Retina (tissue), 1 donor: ENCODE data around the gene BHLHE41.

Experiments
- DNase-seq: peaks from one replicate; pipeline ENCODE4 v3.0.0-alpha.2; 2016

BHLHE41 gene

DNA sequence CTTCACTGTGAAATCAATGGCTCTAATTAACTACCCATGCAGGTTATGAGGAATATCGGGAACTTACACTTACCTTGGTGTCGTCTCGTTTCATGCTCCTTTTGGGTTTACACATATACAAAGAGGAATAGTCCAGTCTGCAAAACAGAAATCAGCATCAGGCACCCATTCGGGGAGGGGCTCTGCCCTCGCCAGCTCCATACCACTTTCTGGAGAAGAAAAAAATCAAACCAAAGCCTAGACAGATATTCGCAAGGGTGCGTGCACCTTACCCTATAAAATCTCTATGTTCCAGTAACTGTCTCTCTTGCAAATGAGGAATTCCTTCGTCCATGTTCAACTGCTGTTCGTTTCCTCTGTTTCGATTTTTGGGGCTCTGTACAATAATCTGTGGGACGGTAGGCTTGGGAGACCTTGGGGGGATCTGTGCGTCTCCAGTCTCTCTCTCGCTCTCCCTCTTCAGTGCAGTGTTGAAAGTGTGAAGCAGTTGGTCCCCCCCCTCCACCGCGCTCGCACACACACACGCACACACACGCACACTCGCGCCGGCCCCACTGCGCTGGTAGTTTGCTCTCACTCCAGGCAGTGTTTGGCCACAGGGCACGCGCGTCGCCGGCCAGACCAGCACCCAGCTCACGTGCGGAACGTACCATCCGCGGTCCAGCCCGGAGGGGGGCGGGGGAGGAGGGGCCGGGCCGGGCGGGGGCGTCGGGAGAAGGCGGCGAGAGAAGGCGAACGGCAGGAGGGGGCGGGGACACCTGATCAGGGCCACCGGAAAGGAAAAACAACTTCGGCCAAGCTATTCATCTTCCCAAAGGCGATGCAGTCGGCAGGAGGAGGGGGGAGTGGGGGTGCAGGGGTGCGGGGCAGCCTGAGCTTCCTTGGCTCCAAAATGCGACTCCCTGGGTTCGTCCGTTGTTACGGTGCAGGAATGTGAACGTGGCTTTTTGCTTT lies at the start of gene BHLHE41:
BHLHE41 (minus strand) TSS at position 592 of the 954 bp plus-strand sequence; CDS start at position 334, 258 bp downstream.
- DNase-seq, result peak; percentile 68

DNA sequence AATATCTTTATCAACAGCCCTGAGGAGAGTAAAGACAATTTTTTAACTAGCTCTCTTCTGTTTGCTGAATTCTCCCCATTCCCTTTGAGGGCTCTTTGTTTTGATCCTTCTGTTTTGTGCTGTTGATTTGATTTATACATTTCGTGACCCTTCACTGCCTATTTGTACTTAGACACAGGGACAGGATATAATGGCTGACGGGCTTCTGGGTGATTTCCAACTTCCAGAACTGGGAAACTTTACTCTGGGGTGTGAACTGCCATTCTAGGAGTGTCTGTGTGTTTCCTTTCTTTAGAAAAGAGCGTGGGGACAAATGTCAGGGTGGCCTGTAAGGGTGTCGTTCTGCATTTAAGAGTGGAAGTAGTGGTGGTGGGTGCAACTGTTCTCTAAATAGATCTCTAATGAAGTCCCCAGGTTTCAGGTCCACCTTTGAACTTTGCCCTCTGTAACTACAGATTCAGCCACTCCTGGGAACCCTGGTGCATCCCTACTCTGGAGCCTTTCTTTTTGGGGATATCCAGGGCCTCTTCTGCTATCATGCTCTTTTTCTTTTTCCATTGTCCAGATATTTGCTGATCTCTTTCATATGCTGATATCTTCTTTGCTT lies 48.2 kb upstream of the BHLHE41 start:
- no peak for DNase-seq

DNA sequence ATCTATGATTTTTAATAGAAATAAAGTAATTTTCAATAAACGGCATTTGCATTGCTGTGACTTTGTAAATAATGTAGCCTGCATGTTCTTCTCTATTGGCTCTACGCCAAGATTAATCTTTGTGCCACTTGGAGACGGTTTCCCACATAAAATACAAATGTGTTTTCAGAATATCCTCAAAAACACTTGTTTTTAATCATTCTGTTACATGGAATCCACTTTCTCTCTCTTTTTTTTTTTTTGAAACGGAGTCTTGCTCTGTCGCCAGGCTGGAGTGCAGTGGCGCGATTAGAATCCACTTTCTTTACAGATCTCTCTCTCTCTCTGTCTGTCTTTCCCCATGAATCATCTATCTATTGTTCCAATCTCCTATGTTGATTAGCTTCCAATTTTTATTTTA lies 47.7 kb upstream of the BHLHE41 start:
- no peak for DNase-seq

DNA sequence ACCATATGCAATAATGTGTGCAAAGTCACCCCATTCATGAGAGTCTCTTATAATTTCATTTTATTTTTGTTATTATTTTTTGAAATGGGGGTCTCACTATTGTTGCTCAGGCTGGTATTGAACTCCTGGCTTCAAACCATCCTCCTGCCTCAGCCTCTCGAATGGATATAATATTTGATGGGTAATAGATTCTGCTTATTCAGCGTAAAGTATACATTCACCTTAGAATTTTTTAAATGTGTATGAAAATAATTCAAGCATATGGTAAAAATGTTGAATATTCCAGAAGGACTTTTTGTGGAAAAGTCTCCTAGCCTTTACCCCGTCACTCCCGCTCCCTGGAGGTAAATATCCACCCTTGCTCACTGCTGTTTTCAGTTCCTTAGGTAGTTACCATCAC lies 47.2 kb upstream of the BHLHE41 start:
- no peak for DNase-seq

DNA sequence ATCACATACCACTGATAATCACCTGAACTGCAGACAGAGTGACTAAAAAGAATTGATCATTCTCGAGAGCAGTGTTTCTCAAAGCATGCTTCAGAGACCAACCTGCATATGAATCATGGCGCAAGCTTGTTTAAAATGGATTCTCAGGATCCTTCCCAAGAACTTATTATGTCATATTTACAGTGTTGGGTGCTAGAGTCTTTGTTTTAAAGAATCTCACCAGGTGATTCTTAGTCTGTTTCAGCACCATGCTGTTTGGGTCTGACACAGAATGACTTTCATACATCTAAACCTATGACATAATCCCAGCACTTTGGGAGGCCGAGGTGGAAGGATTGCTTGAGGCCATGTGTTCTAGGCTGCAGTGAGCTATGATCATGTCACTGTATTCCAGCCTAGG lies 39.3 kb upstream of the BHLHE41 start:
- DNase-seq, result no peak

DNA sequence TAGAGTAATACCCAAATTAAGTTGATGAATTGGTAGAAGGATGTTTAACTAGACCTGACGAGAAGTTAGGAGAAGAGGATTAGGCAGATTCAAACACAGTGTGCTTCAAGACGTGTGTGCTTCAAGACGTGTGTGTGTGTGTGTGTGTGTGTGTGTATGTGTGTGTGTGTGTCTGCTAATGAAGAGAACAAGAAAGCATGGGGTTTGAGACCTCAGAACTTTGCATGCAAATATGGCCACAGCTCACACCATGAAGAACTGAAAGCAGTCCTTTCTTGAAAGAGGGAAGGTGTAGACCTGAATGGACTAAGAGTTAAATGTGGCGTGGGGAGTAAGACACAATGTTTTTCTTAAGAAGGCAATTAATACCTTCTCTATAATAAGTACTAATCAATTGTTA lies 38.1 kb upstream of the BHLHE41 start:
- no peak for DNase-seq

DNA sequence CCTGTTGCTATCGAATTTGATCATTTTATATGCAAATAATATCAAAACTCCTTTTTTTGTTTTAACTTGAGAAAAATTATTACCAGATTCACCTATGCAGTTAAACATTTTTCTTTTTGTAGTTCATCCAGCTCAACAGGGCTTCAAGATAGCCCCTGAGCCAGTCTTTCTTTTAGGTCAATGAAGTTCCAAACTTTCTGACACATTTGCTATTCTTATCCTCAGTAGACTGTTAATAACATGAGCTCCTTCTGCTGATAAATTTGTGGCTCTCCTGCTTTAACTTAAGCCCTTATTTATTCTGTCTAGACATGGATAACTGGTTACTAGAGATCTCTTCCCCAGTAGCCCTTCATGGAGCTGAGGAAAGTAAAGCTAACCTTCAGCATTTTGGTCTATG lies 37.3 kb upstream of the BHLHE41 start:
- no peak for DNase-seq

DNA sequence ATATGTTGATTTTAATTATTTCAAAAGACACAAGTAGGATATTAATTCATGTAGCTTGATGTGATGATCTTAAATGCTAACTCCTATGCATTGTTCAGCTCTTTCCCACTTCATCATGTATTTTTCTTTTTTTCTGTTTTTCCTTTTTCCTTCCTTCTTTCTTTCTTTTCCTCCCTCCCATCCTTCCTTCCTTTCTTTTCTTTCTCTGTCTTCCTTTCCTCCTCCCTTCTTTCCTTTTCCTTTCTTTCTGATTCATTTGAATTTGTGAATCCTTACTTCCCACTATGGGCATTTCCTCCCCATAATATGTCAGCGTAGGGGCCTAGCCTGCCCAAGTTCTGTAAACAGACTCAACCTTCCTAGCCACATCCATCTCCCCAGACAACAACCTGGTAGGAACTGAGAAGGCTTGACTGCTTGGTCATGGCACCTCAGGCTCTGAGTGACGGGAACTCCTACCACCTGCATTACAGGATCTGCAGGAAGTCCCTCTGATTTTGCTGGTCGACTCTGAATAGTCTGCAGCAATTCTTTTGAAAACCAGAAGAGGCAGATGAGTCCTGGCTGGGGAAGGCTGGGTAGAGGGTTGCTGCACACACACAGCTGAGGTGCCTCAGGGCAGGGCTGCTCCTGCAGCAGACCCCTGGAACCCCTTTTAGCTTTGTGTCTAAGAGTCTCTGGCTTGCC lies 33.4 kb upstream of the BHLHE41 start:
- DNase-seq, result no peak

DNA sequence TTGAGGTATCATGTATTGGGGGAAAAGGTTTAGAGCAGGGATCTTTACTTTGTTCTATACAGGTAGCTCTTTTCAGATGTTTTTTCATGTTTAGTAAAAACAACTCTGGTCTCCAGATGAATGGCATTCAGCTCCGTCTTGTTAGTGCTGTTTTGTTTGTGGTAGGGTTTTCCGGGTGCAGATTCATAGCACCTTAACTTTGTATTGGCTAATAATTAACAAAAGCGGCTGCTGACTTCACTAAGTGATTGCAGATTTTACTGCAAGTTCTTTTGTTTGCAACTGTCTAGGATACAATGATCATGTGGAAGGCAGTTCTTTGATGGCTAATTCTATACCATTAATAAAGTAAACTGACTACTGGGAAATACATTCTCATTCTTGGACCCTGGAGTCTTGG lies 32.2 kb upstream of the BHLHE41 start:
- no peak for DNase-seq

DNA sequence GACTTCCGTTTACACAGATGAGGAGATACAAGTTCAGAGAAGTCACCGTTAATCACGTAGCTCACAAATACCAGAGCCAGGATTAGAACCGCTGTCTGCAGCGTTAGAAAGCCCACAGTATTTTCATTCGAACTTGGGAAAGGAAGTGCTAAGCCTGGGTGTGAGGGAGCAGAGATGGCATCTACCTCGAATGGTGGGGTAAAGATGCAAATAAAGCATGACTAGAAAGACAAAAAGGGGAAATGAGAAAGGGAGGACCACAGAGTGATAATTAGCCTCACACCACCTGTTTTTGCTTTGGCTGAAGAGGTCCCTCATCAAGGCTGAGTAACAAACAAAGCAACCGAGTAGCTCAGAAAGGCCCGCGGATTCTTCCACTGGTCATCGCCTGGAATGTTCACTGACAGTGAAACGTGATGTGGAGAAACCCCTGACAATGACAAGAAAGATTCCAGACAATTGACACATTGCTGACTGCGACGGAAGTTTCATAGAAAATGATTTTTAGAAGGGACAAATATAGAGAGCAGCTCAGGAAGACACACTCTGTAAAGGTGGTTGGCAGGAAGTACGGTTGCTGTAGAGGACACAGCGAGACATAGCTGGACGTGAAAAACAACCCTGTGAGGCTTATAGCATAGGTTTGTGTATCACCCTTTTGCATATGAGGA lies 31.5 kb upstream of the BHLHE41 start:
- DNase-seq, result no peak

DNA sequence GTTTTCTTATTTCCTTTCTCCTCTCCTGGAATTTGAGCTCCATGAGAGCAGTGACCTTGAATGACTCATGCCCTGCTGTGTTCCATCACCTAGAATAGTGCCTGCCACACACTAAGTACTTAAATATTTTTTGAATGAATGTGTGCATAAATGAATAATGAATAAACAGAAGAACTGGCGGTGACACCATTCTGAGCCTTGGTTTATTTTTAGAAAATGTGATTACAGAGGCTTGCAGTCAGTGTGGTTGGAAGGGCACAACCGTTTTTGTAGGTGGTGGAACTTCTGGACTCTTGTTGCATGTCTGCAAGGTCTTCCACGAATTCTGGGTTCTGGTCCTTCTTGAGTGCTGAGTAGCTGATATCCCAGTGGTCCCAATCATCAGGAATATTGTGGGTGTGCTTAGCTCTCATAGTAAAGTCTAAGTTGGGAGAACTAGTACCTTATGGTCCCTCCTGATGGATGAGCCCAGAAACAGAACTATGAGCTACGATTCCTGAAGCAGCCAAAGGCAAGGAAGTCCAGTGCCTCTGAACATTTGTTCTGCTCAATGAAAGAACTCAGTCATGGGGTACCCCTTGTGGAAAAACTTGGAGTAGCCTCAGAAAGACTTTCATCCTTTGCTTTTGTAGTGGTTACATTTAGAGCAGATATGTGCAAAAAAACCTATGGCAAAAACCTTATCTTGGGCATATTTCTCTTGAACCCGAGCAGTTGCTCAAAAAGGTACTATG lies 28.8 kb upstream of the BHLHE41 start:
- DNase-seq, result no peak

DNA sequence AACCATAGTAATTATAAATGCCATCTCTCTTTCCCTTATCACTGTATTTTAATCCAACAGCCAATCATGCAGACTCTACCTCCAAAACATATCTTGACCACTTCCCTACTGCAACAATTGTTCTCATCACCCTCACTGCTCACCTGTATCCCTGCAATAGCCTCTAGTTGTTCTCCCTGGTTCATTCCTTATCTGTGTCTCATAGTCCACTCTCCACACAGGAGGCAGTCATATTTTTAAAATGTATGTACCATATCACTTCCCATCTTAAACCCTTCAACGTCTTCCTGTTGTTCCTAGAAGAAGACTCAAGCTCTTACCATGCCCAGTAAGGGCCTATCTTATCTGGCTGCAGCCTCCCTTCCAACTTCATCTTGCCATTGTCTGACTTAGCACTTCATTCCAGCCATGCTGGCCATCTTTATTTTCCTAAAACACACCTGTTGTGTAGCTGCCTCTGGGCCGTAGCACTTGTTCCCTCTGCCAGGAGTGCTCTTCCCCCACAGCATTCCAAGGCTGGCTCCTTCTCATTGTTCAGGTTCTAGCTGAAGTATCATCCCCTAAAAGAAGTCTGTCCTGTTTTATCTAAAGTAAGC lies 27.8 kb upstream of the BHLHE41 start:
- DNase-seq, result no peak

DNA sequence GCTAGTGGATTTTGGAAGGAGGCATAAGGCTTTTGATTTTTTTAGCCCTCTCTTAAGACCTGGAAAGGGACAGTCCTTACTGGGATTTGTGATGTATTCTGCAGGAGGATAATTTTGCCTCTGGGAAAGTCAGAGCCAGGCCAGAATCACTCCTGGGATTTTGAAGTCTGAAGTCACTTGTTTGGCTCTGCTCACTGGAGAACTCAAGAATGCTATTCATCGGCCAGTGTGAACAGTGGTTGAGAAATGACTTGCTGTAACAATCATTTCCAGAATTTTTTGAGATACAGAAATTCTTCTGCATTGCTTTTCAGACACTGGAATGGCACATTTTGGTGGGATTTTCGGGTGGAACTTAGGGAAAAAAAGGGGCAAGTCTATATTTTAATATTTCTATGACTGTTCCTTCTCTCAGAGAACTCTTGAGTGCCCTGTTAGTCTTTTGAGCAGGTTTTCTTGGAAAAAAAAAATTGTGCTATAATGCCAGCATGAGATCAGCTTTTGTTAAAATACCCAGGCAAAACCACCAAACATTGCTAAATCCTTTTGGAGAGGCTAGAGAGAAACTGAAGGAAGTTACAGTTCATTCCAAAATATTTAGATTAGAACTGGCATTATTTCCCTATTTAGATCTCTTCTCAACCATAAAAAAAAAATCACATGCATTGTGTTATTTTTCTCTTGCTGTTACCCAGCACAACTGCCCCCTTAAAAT lies 26.1 kb upstream of the BHLHE41 start:
- DNase-seq, result no peak

DNA sequence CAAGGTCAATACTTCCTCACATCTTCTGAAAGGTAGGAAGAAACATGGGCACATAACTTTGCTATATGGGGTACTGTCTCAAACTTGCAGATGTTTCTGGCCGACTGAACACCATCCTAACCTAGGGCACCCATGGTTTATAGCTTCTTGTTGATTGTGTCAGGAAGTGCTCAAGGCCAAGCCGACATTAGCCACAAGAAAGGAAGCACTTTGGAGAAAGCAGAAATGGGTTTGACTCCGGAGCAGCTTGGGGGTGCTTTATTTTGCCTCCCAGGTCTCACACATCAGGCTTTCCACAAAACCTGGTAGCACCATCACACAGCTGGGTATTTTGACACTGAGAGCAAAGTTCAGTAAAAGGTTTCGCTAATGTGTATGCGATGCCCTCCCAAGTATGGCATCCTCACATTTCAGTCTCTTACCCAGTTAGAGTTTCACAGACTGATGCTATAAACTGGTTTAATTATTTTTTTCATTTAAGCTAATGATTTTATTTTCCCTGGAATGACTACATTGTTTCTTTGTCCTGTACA lies 25.2 kb upstream of the BHLHE41 start:
- no peak for DNase-seq

DNA sequence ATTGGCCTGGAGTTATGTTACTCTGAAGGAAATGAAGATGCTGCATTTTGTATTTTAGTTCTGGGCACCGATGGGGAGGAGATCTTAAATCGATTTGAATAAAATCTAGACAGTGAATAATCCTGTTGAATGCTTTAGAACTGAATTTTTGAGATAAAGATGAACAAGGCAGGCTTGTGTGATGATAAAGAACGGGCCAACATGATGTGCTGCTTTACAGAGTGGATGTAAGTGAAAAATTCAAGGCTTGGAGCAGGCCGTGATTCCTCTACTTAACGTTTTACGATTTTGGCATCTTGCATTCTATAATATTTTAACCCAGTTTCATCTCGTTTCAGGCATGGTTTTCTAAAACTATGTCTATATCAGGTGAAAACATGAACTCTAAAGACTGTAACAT lies 23.5 kb upstream of the BHLHE41 start:
- no peak for DNase-seq

DNA sequence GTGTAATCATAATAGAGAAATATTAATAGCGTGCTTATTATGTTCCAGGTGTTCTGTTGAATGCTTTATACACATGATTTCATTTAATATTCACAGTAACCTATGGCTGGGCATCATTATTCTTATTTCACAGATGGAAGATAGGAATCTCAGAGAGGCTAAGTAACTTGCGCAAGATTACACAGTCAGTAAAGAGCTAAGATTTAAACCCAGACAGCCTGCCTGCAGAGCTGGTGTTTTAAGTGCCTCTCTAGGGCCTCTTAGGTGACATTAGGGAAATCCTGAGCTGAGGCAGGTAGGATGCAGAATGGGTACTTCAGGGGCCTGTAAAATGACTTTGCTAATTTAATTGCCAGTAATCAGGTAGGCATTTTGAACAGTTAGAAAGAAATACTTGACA lies 18.5 kb upstream of the BHLHE41 start:
- DNase-seq, result no peak

DNA sequence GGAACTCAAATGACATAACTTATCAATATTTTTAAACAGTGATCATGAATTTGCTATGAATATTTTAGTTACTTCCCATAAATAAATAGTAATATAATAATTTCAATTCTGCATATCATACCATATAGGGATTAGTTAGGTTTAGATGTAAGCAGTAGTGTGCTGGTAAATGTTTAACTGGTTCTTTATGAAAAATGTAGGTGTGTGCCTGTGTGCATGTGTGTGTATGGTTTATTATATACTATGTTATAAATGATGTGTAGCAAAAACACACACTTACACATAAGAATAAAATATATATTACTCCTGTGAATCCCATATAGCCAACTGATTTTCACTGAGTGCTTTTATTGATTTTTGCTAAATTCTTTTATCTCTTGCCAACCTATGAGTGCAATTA lies 14.0 kb upstream of the BHLHE41 start:
- no peak for DNase-seq

DNA sequence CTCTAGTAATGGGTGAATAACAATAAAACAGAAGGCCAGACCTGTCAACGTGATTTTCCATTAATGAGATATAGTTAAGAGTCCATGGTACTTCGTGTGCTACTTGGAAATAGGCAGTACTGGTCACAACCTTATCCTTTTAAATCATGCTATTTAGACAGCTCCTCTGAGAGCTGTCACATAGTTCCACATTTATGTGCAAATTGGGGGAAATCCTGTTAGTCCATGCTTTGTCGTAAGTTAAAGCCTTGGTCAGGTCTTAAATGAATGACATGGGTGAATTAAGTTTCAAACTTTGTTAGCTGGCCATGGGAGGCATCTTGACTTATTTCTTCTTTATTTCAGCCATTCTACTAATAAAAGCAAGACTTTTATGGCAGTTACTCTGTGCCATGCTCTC lies 11.9 kb upstream of the BHLHE41 start:
- no peak for DNase-seq

DNA sequence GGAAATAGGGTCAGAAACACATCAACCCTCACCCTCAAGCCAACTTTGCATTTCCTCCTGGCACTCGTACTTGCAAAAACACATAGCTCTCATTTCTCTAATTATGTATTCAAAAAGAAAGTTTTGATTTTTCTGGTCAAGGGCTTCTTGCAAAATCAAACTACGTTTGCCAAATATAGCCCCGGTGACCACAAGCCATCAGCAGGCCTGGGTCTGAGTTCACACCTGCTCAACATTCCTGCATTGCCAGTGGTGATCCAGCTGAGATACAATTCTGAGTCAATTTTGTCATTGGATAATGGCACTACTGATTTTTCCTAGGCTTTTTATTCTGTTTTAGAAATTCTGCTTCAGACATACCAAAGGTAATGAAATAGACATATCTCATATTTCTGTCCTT lies 10.7 kb upstream of the BHLHE41 start:
- DNase-seq, result no peak

DNA sequence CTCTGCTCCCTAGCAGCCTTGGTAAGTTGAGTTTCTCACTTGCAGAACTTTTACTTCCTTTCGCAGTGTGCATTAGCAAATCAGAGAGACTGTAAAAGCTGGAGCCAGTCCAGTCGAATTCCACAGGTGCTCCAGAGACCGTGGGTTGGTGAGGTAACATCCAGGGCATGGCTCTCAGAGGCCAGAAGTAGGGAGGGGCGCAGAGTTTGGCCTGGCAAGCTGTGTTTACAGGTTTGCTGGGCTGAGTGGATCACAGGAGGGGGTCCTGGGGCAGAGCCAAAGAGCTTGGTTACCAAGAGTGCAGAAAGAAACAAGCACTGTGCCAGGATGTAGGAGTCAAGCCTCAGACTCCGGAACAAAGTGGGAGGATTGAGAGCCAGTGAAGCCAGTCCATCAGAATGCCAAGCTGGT lies 10.2 kb upstream of the BHLHE41 start:
- no peak for DNase-seq

DNA sequence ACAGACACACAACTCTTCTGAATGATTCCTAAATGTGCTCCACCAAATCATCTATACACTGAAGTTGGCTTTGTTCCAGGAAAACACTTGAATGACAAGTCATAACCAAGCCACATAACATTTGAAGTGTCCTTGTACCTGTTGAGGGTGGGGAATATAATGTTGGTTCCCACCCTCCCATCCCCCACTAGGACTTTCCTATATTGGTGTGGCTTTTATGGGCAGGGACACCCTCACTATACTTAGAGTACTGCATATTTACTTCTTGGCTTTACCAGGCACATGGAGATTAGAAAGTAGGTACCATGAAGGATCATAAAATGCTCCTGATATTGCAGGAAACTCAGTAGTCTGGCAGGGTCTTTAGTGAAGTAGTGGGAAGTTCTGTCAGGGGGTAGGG lies 9.7 kb upstream of the BHLHE41 start:
- DNase-seq, result no peak
